CD4-positive, alpha-beta memory T cell (primary cell): Measurements from ENCODE around the gene CEACAM19. TPM values are rescaled to one million over a fixed set of nuclear protein-coding genes. Genes with fewer than 3 reads are reported as not detected.
"Not testable (repeated sequence)": the region's sequence is repeated elsewhere in the genome, so short reads cannot be mapped to it uniquely, and the experiment has no call there.

Experiments
- CTCF ChIA-PET: fragments of 350-600 bp; sonication (Branson Sonifier 250); formaldehyde crosslinking; loops from one replicate; lab custom pipeline; 2021; ENCODE audit warnings: inconsistent platforms; ENCODE audit not compliant: partially characterized antibody; lab: Charles Lee
- POLR2A ChIA-PET: fragments of 350-600 bp; sonication (Branson Sonifier 250); formaldehyde crosslinking; loops from one replicate; lab custom pipeline; 2021; ENCODE audit not compliant: partially characterized antibody; lab: Charles Lee
- DNase-seq, 5 donors: peaks; one replicate each; pipeline versions ENCODE4 v3.0.0 to v3.0.0-alpha.2; 2020 to 2022; ENCODE audit warnings: mixed read lengths in 1 of 5
- H3K27ac ChIP-seq: one replicate; pipeline ENCODE4 v1.7.0; 2013; ENCODE audit warnings: low read depth, low read length
- H3K27me3 ChIP-seq: 2 replicates; pipeline ENCODE4 v1.7.0; 2013; ENCODE audit warnings: mild to moderate bottlenecking, low read length, moderate library complexity; ENCODE audit not compliant: insufficient read depth
- H3K36me3 ChIP-seq: 2 replicates; pipeline ENCODE4 v1.7.0; 2013; ENCODE audit warnings: mild to moderate bottlenecking, low read length, moderate library complexity; ENCODE audit not compliant: insufficient read depth
- H3K4me1 ChIP-seq: 2 replicates; pipeline ENCODE4 v1.7.0; 2013; ENCODE audit warnings: mild to moderate bottlenecking, low read length, moderate library complexity; ENCODE audit not compliant: insufficient read depth
- H3K4me3 ChIP-seq, 2 donors: one replicate each; pipeline ENCODE4 v1.7.0; 2013; ENCODE audit warnings: low read length in 2 of 2, mild to moderate bottlenecking in 1 of 2
- H3K9me3 ChIP-seq, 2 donors: one replicate each; pipeline ENCODE4 v1.7.0; 2013; ENCODE audit warnings: low read length in 2 of 2, control low read depth in 1 of 2; ENCODE audit not compliant: control insufficient read depth in 1 of 2
- H3K27ac Mint-ChIP-seq, 7 donors: one replicate each; pipeline ENCODE4 v1.8.0; 2020 to 2021; ENCODE audit warnings: mixed read lengths in 7 of 7, mild to moderate bottlenecking in 6 of 7, inconsistent platforms in 3 of 7, moderate library complexity in 3 of 7
- H3K27me3 Mint-ChIP-seq, 2 donors: one replicate each; pipeline ENCODE4 v1.8.0; 2020 to 2021; ENCODE audit warnings: mixed read lengths in 2 of 2
- H3K36me3 Mint-ChIP-seq, 2 donors: one replicate each; pipeline ENCODE4 v1.8.0; 2020 to 2021; ENCODE audit warnings: mixed read lengths in 2 of 2, inconsistent platforms in 1 of 2, mild to moderate bottlenecking in 1 of 2
- H3K4me1 Mint-ChIP-seq, 4 donors: one replicate each; pipeline ENCODE4 v1.8.0; 2020 to 2021; ENCODE audit warnings: mixed read lengths in 4 of 4, mild to moderate bottlenecking in 1 of 4
- H3K4me3 Mint-ChIP-seq, 8 donors: one replicate each; pipeline ENCODE4 v1.8.0; 2020 to 2021; ENCODE audit warnings: mixed read lengths in 8 of 8, mild to moderate bottlenecking in 7 of 8, moderate library complexity in 6 of 8, inconsistent platforms in 3 of 8
- H3K9me3 Mint-ChIP-seq, 8 donors: one replicate each; pipeline ENCODE4 v1.8.0; 2020 to 2021; ENCODE audit warnings: mixed read lengths in 8 of 8, mild to moderate bottlenecking in 5 of 8, inconsistent platforms in 3 of 8, moderate library complexity in 1 of 8
- intact Hi-C: fragments of 100-400 bp; cut with micrococcal nuclease; formaldehyde crosslinking; loops from one replicate; pipeline ENCODE4 v1.15.1; 2023
- polyA plus RNA-seq, 2 donors: library from polyadenylated mRNA; unstranded; fragments of 300-500 nt; fragmentation: Illumina TruSeq; gene quantifications; one replicate each; pipeline ENCODE4 v1.2.3, GENCODE V29; 2021
- total RNA-seq, 2 experiments: library from RNA; stranded (reverse); gene quantifications; one replicate each; pipeline ENCODE4 v1.2.3, GENCODE V29; 2021

Gene CEACAM19
- total and polyA plus RNA-seq, 4 experiments from 2014 or later: 1.3 to 1.4 TPM; not detected in 2

DNA sequence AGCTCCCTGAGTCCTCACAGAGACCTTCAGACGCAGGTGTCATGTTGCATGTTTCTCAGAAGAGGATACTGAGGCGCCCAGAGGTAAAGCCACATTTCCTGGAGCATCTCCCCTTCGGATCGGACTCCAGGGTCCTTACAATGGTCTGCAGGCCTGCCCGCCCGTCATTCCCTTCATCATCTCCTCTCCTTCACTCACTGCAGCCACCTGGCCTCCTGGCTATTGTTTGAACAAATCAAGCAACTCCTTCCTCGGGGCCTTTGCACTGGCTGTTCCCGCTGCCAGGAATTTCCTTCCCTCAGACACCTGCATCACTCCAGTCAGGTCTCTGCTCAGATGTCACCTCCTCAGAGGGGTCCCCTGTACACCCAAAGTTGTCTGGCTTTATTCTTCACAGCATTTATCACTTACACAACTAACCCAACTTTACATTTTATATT lies 48.0 kb downstream of the CEACAM19 start:
- peaks cover 2 to 18% (median 13%) of the 10 kb centered on the region in 8 donors for H3K9me3 Mint-ChIP-seq
- DNase-seq: no peak
- Histone ChIP-seq H3K4me3 (no peak overlapping the region), H3K27me3 (no peaks in the 10 kb centered on the region), H3K36me3 (no peaks in the 10 kb centered on the region), H3K9me3 (peaks cover 0 to 7% of the 10 kb centered on the region in 2 donors), H3K4me1 (peaks cover 13% of the 10 kb centered on the region), H3K27ac (no peak overlapping the region)
- intact Hi-C loops: no loop called here
- peaks cover 5 to 14% (median 10%) of the 10 kb centered on the region in 4 donors for H3K4me1 Mint-ChIP-seq
- ChIA-PET CTCF (interaction anchor here (2.0 to 15.5 kb wide), 2 partner anchors 50 to 65 kb away, joined by 5 to 545 read pairs; no protein-coding TSS in a partner anchor), POLR2A (no interaction called here)
- peak overlapping the region in 1 of 7 donors; percentile 81 for H3K27ac Mint-ChIP-seq
- H3K4me3 Mint-ChIP-seq: no peak overlapping the region
- H3K36me3 Mint-ChIP-seq: peaks cover 0 to 3% of the 10 kb centered on the region in 2 donors
- no peaks in the 10 kb centered on the region for H3K27me3 Mint-ChIP-seq

DNA sequence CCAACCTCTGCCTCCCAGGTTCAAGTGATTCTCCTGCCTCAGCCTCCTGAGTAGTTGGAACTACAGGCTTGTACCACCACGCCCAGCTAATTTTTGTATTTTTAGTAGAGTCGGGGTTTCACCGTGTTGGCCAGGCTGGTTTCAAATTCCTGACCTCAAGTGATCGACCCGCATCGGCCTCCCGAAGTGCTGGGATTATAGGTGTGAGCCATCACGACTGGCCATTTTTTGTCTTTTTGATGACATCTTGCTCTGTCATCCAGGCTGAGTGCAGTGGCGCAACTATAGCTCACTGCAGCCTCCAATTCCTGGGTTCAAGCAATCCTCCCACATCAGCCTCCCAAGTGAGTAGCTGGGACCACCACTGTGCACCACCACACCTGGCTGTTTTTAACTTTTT lies 49.1 kb downstream of the CEACAM19 start:
- intact Hi-C loops, H3K36me3 ChIP-seq, DNase-seq, H3K27me3 ChIP-seq, H3K9me3 ChIP-seq, H3K27me3 Mint-ChIP-seq, POLR2A ChIA-PET, H3K27ac ChIP-seq, H3K9me3 Mint-ChIP-seq, H3K4me3 ChIP-seq, H3K4me3 Mint-ChIP-seq, H3K36me3 Mint-ChIP-seq: not testable (repeated sequence)
- peaks cover 15% of the 10 kb centered on the region for H3K4me1 ChIP-seq
- CTCF ChIA-PET: interaction anchor here (0.9 to 15.5 kb wide), 5 partner anchors 11 to 77 kb away, joined by 3 to 545 read pairs (median 5); no protein-coding TSS in a partner anchor
- Mint-ChIP-seq H3K27ac (peak overlapping the region in 1 of 7 donors; percentile 17), H3K4me1 (peaks cover 7 to 17% (median 12%) of the 10 kb centered on the region in 4 donors)

DNA sequence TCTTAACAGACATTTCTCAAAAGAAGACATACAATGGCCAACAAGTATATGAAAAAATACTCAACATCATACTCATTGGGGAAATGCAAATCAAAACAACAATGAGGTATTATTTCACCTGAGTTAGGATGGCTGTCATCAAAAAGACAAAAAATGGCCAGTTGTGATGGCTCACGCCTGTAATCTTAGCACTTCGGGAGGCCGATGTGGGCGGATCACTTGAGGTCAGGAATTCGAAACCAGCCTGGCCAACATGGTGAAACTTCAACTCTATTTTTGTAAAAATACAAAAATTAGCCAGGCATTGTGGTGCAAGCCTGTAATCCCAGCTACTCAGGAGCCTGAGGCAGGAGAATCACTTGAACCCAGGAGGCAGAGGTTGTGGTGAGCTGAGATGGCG lies 49.7 kb downstream of the CEACAM19 start:
- no peak overlapping the region for H3K4me3 Mint-ChIP-seq
- ChIA-PET POLR2A (no interaction called here), CTCF (interaction anchor here (1.8 to 15.5 kb wide), 5 partner anchors 31 to 77 kb away, joined by 5 to 545 read pairs (median 41); no protein-coding TSS in a partner anchor)
- H3K36me3 ChIP-seq: no peaks in the 10 kb centered on the region
- peaks cover 15% of the 10 kb centered on the region for H3K4me1 ChIP-seq
- no peaks in the 10 kb centered on the region for H3K36me3 Mint-ChIP-seq
- peaks cover 0 to 2% (median 0%) of the 10 kb centered on the region in 8 donors for H3K9me3 Mint-ChIP-seq
- H3K27ac ChIP-seq: no peak overlapping the region
- peaks cover 7 to 17% (median 12%) of the 10 kb centered on the region in 4 donors for H3K4me1 Mint-ChIP-seq
- no peaks in the 10 kb centered on the region for H3K27me3 Mint-ChIP-seq
- no peaks in the 10 kb centered on the region for H3K27me3 ChIP-seq
- H3K4me3 ChIP-seq: no peak overlapping the region
- no peaks in the 10 kb centered on the region for H3K9me3 ChIP-seq
- intact Hi-C loops: no loop called here
- DNase-seq: no peak
- H3K27ac Mint-ChIP-seq: peak overlapping the region in 2 of 7 donors; percentile 17 to 31

DNA sequence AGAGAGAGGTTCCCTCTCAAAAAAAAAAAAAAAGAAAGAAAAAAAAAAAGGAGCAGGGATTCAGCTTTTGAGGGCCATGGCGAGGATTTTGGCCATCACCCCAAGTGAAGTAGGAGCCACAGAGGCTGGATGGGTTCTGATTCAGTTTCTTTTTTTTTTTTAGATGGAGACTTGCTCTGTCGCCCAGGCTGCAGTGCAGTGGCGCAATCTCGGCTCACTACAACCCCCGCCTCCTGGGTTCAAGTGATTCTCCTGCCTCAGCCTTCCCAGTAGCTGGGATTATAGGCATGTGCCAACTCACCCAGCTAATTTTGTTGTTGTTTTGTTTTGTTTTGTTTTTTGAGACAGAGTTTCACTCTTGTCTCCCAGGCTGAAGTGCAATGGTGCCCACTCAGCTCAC lies 50.1 kb downstream of the CEACAM19 start:
- H3K9me3 Mint-ChIP-seq: not testable (repeated sequence)
- CTCF ChIA-PET: interaction anchor here (1.8 to 15.5 kb wide), 5 partner anchors 31 to 86 kb away, joined by 5 to 545 read pairs (median 41); no protein-coding TSS in a partner anchor

DNA sequence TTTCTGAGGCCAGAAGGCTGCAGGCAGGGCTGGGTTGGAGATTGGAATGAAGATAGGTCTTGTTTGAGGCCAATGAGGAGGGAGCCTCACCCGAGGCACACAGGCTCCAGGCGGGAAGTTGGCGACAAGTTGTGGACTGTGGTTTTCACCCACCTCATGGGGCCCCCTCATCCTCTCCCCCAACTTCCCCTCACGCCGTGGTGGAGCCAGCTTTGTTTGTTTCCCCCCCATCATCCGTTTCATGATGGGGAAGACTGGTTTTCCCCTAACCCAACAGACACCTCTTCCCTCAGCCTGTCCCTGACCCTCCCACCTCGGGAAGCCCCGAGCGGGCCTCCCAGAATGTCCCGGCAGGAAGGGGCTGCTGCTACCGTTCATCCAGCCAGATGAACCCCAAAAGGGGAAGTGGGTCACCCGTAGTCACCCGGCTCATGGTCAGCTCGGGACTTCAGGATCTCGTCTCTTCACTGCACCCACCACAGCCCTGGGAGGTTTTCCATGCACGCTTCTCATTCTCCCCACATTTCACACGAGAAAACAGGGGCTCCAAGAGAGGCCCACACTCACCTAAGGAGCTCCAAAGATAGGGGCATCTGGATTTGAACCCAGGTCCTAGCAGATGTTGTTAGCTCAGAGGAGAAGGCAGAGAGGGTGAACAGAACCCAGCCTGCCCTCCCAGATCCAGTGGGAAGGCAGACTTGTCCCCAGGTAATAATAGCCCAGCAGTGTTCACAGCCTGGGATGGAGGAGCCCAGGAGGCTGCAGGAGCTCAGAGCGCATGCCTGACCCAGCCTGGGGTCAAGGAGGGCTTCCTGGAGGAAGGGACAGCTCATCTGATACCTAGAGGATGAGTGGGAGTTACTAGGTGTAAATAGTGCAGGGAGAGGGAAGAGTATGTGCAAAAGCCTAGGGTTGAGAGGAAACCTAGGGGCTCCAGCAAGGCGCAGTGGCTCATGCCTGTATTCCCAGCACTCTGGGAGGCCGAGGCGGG lies 51.1 kb downstream of the CEACAM19 start:
- no peak for DNase-seq
- Histone ChIP-seq H3K27me3 (no peaks in the 10 kb centered on the region), H3K4me3 (no peak overlapping the region), H3K36me3 (no peaks in the 10 kb centered on the region), H3K27ac (no peak overlapping the region), H3K9me3 (no peaks in the 10 kb centered on the region), H3K4me1 (peaks cover 15% of the 10 kb centered on the region)
- peak overlapping the region in 1 of 8 donors; percentile 9 for H3K4me3 Mint-ChIP-seq
- ChIA-PET CTCF (interaction anchor here (1.7 to 15.5 kb wide), 10 partner anchors 8 to 123 kb away, joined by 5 to 545 read pairs (median 11); partner anchors contain the start of gene NECTIN2), POLR2A (interaction anchor here (0.9 to 3.3 kb wide), 2 partner anchors 33 to 49 kb away, joined by 3 to 71 read pairs; no protein-coding TSS in a partner anchor)
- H3K27ac Mint-ChIP-seq: no peak overlapping the region
- H3K4me1 Mint-ChIP-seq: peaks cover 7 to 17% (median 12%) of the 10 kb centered on the region in 4 donors
- H3K9me3 Mint-ChIP-seq: peaks cover 0 to 2% (median 0%) of the 10 kb centered on the region in 8 donors
- intact Hi-C loops: no loop called here
- no peaks in the 10 kb centered on the region for H3K27me3 Mint-ChIP-seq
- no peaks in the 10 kb centered on the region for H3K36me3 Mint-ChIP-seq

More for the DNA sequence above, 50.1 kb downstream of the CEACAM19 start:
- H3K4me3 Mint-ChIP-seq, DNase-seq, H3K4me3 ChIP-seq, H3K27me3 Mint-ChIP-seq, H3K27ac ChIP-seq, POLR2A ChIA-PET, H3K36me3 Mint-ChIP-seq, intact Hi-C loops, H3K27ac Mint-ChIP-seq, H3K9me3 ChIP-seq, H3K27me3 ChIP-seq, H3K36me3 ChIP-seq: not testable (repeated sequence)
- H3K4me1 ChIP-seq: peaks cover 15% of the 10 kb centered on the region
- peaks cover 7 to 17% (median 12%) of the 10 kb centered on the region in 4 donors for H3K4me1 Mint-ChIP-seq

DNA sequence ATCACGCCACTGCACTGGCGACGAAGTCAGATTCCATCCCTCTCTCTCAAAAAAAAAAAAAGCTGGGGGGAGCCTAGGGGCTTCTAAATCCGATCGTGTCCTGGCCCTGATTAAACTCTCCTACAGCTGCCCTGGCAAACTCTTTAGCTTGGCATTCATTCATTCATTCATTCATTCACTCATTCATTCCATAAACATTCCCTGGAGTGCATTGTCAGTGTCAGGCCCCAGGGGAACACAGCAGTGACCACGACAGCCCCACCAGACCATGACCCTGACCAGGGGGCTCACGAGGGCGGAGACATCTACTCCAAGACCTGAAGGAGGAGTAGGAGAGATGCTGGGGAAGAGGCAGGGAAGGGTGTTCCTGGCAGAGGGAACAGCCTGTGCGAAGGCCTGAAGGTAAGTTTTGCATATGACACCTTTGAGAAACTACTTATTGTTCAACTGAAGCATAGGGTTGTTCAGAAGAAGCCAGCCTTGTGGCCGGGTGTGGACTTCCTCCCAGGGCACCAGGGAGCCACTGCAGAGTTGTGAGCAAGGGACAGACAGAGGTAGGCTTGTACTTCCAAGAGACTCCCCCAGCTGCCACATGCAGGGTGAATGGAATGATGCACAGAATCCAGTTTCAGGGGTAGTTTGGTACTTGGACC lies 52.1 kb downstream of the CEACAM19 start:
- Histone ChIP-seq H3K27me3 (no peaks in the 10 kb centered on the region), H3K36me3 (no peaks in the 10 kb centered on the region), H3K27ac (no peak overlapping the region), H3K4me1 (peaks cover 15% of the 10 kb centered on the region), H3K9me3 (no peaks in the 10 kb centered on the region), H3K4me3 (no peak overlapping the region)
- ChIA-PET CTCF (interaction anchor here (0.6 to 15.5 kb wide), 27 partner anchors 9 to 1672 kb away, joined by 3 to 545 read pairs (median 6); partner anchors contain the start of genes BCL3 and NECTIN2), POLR2A (interaction anchor here (0.7 to 3.3 kb wide), 9 partner anchors 21 to 48 kb away, joined by 3 to 71 read pairs (median 6); no protein-coding TSS in a partner anchor)
- peaks cover 0 to 2% (median 0%) of the 10 kb centered on the region in 8 donors for H3K9me3 Mint-ChIP-seq
- peak overlapping the region in 2 of 7 donors; percentile 13 to 77 for H3K27ac Mint-ChIP-seq
- no peak for DNase-seq
- no peaks in the 10 kb centered on the region for H3K27me3 Mint-ChIP-seq
- intact Hi-C loops: no loop called here
- H3K36me3 Mint-ChIP-seq: no peaks in the 10 kb centered on the region
- H3K4me1 Mint-ChIP-seq: peaks cover 11 to 24% (median 14%) of the 10 kb centered on the region in 4 donors
- H3K4me3 Mint-ChIP-seq: no peak overlapping the region
